Measurements from ENCODE around the gene POLR1A. TPM values are rescaled to one million over a fixed set of nuclear protein-coding genes. Genes with fewer than 3 reads are reported as not detected.
A peak's percentile ranks its signal among the peaks of the same experiment; 100 is the strongest.

POLR1A gene
- total RNA-seq, 4 donors from 2014 or later = 13.3 to 22.4 (median 16.6) TPM

GRCh38 chr2:86074811-86075210 is 30.9 kb downstream of the POLR1A start:
- TF ChIP-seq EP300 (IDR thresholded peaks at IDR 0.05) (no peak), POLR2A (IDR thresholded peaks at IDR 0.05; ENCODE audit: low read depth) (no peak), POLR2AphosphoS5 (IDR thresholded peaks at IDR 0.05) (no peak)
- TF ChIP-seq, protein P1, sequence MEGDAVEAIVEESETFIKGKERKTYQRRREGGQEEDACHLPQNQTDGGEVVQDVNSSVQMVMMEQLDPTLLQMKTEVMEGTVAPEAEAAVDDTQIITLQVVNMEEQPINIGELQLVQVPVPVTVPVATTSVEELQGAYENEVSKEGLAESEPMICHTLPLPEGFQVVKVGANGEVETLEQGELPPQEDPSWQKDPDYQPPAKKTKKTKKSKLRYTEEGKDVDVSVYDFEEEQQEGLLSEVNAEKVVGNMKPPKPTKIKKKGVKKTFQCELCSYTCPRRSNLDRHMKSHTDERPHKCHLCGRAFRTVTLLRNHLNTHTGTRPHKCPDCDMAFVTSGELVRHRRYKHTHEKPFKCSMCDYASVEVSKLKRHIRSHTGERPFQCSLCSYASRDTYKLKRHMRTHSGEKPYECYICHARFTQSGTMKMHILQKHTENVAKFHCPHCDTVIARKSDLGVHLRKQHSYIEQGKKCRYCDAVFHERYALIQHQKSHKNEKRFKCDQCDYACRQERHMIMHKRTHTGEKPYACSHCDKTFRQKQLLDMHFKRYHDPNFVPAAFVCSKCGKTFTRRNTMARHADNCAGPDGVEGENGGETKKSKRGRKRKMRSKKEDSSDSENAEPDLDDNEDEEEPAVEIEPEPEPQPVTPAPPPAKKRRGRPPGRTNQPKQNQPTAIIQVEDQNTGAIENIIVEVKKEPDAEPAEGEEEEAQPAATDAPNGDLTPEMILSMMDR (IDR thresholded peaks at IDR 0.05) = no peak
- intact Hi-C loops (cut with DNase I) = loop anchor here (10.0 kb wide), 1 partner anchor 350 kb away; no protein-coding TSS in a partner anchor
- Histone ChIP-seq H3K4me3 (no peak overlapping the region), H3K4me1 (peaks cover 15 to 49% (median 33%) of the 10 kb centered on the region in 4 donors), H3K36me3 (peaks cover 13 to 70% (median 55%) of the 10 kb centered on the region in 4 donors), H3K27ac (replicated peaks in 1 of 4) (no peak overlapping the region), H3K27me3 (no peaks in the 10 kb centered on the region), H3K9me3 (no peaks in the 10 kb centered on the region)
- 93% methylated on average over 6 of the region's 15 CpGs for WGBS
- no peak for DNase-seq (ENCODE audit: extremely low spot score)

- no peak for TF ChIP-seq EP300 (IDR thresholded peaks at IDR 0.05)
- TF ChIP-seq POLR2A (IDR thresholded peaks at IDR 0.05; ENCODE audit: low read depth) = no peak
- TF ChIP-seq POLR2AphosphoS5 (IDR thresholded peaks at IDR 0.05) = no peak
- TF ChIP-seq, protein P1 (IDR thresholded peaks at IDR 0.05) = no peak
- intact Hi-C loops (cut with DNase I) = loop anchor here (10.0 kb wide), 1 partner anchor 349 kb away; no protein-coding TSS in a partner anchor
- 85% methylated on average over 3 of the region's 3 CpGs for WGBS
Observed at GRCh38 chr2:86074256-86074655, 31.4 kb downstream of the POLR1A start.

GRCh38 chr2:86073225-86073624 is 32.5 kb downstream of the POLR1A start:
- peak overlapping the region in 2 of 4 donors; percentile 55 to 67 for H3K27ac ChIP-seq (replicated peaks in 1 of 4)
- DNase-seq (ENCODE audit: extremely low spot score) = no peak
- no peaks in the 10 kb centered on the region for H3K27me3 ChIP-seq

More at GRCh38 chr2:86074256-86074655, 31.4 kb downstream of the POLR1A start:
- DNase-seq (ENCODE audit: extremely low spot score) = no peak
- peaks cover 13 to 43% (median 30%) of the 10 kb centered on the region in 4 donors for H3K4me1 ChIP-seq
- H3K27ac ChIP-seq (replicated peaks in 1 of 4) = no peak overlapping the region
- H3K4me3 ChIP-seq = no peak overlapping the region
- H3K36me3 ChIP-seq = peaks cover 16 to 70% (median 59%) of the 10 kb centered on the region in 4 donors
- H3K27me3 ChIP-seq = no peaks in the 10 kb centered on the region
- H3K9me3 ChIP-seq = no peaks in the 10 kb centered on the region

DNA sequence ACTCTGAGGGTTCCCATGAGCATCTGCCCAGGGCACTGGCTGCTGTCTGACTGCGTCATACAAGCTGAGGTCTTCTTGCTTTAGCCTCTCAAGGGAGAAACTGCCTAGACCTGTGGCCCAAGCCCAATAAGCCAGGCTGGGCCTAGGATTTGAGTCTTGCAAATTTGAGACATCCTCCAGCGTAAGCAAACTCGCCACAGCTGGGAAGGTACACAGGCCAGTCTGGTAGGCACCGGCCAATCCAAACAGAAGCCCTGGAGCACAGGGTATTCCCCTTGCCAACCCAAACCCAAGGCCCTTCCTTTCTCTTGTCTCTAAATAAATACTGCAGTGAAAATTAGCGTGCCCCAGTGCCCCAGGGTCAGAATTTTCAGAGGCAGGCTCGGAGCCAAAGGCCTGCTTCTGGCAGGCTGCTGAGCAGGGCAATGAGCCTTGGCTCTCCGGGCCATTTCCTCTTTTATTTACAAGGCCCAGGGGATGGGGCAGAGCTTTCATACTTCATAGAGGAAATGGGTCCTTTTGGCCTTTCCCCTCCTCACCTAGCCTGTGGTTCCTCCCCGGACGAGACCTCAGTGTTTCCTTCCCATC is 33.3 kb downstream of the POLR1A start:
- Histone ChIP-seq H3K27ac (replicated peaks in 1 of 4) (peak overlapping the region; percentile 52 to 67 (median 58)), H3K9me3 (no peaks in the 10 kb centered on the region), H3K36me3 (peaks cover 24 to 72% (median 59%) of the 10 kb centered on the region in 4 donors), H3K4me1 (peaks cover 13 to 42% (median 39%) of the 10 kb centered on the region in 4 donors), H3K27me3 (no peaks in the 10 kb centered on the region), H3K4me3 (no peak overlapping the region)
- WGBS = 30% methylated on average over 9 of the region's 9 CpGs
- intact Hi-C loops (cut with DNase I) = loop anchor here (2.0 to 10.0 kb wide), 2 partner anchors 242 to 348 kb away; no protein-coding TSS in a partner anchor
- TF ChIP-seq EP300 (IDR thresholded peaks at IDR 0.05) = no peak
- peak; percentile 29 to 50 for TF ChIP-seq POLR2AphosphoS5 (IDR thresholded peaks at IDR 0.05)
- DNase-seq (ENCODE audit: extremely low spot score) = no peak

More at GRCh38 chr2:86073225-86073624, 32.5 kb downstream of the POLR1A start:
- Histone ChIP-seq H3K4me3 (no peak overlapping the region), H3K9me3 (no peaks in the 10 kb centered on the region), H3K4me1 (peaks cover 13 to 43% (median 36%) of the 10 kb centered on the region in 4 donors), H3K36me3 (peaks cover 24 to 73% (median 64%) of the 10 kb centered on the region in 4 donors)
- intact Hi-C loops (cut with DNase I) = loop anchor here (2.0 to 10.0 kb wide), 2 partner anchors 242 to 348 kb away; no protein-coding TSS in a partner anchor
- WGBS = 92% methylated on average over 1 of the region's 1 CpG
- TF ChIP-seq, protein P1 (IDR thresholded peaks at IDR 0.05) = no peak

DNA sequence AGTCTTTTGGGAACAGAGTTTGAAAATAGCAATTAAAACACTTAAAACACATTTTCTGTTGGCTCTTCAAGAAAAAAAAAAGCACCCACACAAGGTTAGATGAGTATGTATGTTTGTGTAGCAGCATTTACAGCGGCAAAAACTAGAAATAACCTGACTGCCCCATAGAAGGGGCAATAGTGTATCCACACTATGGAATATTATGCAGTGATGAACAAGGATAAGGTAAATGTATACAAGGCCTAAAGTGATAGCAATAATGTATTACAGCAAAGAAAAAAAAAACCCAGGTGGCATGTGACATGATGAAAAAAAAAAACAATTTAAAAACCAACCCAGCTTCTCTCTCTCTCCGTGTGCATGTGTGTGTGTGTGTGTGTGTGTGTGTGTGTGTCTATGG is 34.8 kb downstream of the POLR1A start:
- intact Hi-C loops (cut with DNase I) = loop anchor here (10.0 kb wide), 1 partner anchor 346 kb away; no protein-coding TSS in a partner anchor
- H3K4me1 ChIP-seq = peaks cover 13 to 28% (median 27%) of the 10 kb centered on the region in 4 donors
- WGBS = 76% methylated on average over 2 of the region's 2 CpGs
- no peaks in the 10 kb centered on the region for H3K27me3 ChIP-seq
- H3K36me3 ChIP-seq = peaks cover 24 to 65% (median 50%) of the 10 kb centered on the region in 4 donors
- H3K9me3 ChIP-seq = no peaks in the 10 kb centered on the region
- no peak overlapping the region for H3K27ac ChIP-seq (replicated peaks in 1 of 4)
- no peak for DNase-seq (ENCODE audit: extremely low spot score)
- no peak overlapping the region for H3K4me3 ChIP-seq
- TF ChIP-seq POLR2AphosphoS5 (IDR thresholded peaks at IDR 0.05) (no peak), EP300 (IDR thresholded peaks at IDR 0.05) (no peak), POLR2A (IDR thresholded peaks at IDR 0.05; ENCODE audit: low read depth) (no peak)
- TF ChIP-seq, protein P1 (IDR thresholded peaks at IDR 0.05) = no peak
